Stimulated activated naive B cell treated with anti-CD40 and anti-IgM and Interleukin-4, amounts not matched to agents 10 μg/mL and 1 μg/mL and 100 μg/mL, for 72 hours (primary cell): Measurements from ENCODE around the gene RHBDF2.
A peak's percentile ranks its signal among the peaks of the same experiment; 100 is the strongest.

Experiments
- ATAC-seq, 2 donors: fragments of 150-1000 bp; cut with Tn5 transposase; replicated peaks; 2 replicates each; pipeline ENCODE4 v1.10.0; 2021; ENCODE audit warnings: moderate library complexity in 1 of 2
- DNase-seq: peaks from one replicate; pipeline ENCODE4 v3.0.0; 2021
- H3K27ac Mint-ChIP-seq: one replicate; pipeline ENCODE4 v1.8.0; 2022; ENCODE audit warnings: mild to moderate bottlenecking, mixed read lengths
- H3K27me3 Mint-ChIP-seq, 2 donors: one replicate each; pipeline ENCODE4 v1.8.0; 2022; ENCODE audit warnings: mixed read lengths in 2 of 2
- H3K36me3 Mint-ChIP-seq, 2 donors: one replicate each; pipeline ENCODE4 v1.8.0; 2022; ENCODE audit warnings: mixed read lengths in 2 of 2, mild to moderate bottlenecking in 1 of 2
- H3K4me1 Mint-ChIP-seq, 2 donors: one replicate each; pipeline ENCODE4 v1.8.0; 2022; ENCODE audit warnings: mixed read lengths in 2 of 2, mild to moderate bottlenecking in 1 of 2
- H3K4me3 Mint-ChIP-seq, 2 donors: one replicate each; pipeline ENCODE4 v1.8.0; 2022; ENCODE audit warnings: mild to moderate bottlenecking in 2 of 2, mixed read lengths in 2 of 2, moderate library complexity in 1 of 2
- H3K9me3 Mint-ChIP-seq, 2 donors: one replicate each; pipeline ENCODE4 v1.8.0; 2022; ENCODE audit warnings: mixed read lengths in 2 of 2, mild to moderate bottlenecking in 1 of 2

RHBDF2 gene

GRCh38 chr17:76506408-76507345, 5.5 kb upstream of the RHBDF2 start:
- Mint-ChIP-seq H3K4me1 (peaks cover 20 to 33% of the 10 kb centered on the region in 2 donors), H3K27ac (peak overlapping the region; percentile 69)

DNA sequence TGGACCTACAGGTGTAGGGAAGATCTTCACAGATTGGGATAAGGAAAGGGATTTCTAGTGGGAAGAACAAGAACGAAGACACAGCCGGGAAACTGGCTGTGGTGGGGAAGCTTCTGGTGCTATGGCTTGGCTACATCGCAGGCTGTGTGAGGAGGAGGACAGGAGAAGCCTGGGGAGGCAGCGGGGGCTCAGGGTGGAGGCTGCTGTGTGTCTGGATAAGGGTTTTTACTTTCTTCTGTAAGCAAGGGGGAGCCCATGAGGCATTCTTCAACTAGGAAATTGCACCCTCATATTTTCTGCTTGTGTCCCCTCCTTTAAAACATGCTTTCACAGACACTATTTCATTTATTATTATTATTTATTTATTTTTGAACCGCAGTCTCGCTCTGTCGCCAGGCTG, 2.9 kb upstream of the RHBDF2 start:
- Mint-ChIP-seq H3K36me3 (no peaks in the 10 kb centered on the region), H3K4me3 (peak overlapping the region in 1 of 2 donors; percentile 50), H3K27me3 (peaks cover 5 to 6% of the 10 kb centered on the region in 2 donors), H3K9me3 (no peaks in the 10 kb centered on the region), H3K27ac (peak overlapping the region; percentile 57), H3K4me1 (peaks cover 32 to 51% of the 10 kb centered on the region in 2 donors)
- no peak for DNase-seq
- no peak for ATAC-seq

More at GRCh38 chr17:76506408-76507345, 5.5 kb upstream of the RHBDF2 start:
- DNase-seq, result peak; percentile 88
- H3K27me3 Mint-ChIP-seq, result peaks cover 5 to 6% of the 10 kb centered on the region in 2 donors
- ATAC-seq, result peak; percentile 86 to 87
- peak overlapping the region in 1 of 2 donors; percentile 39 for H3K4me3 Mint-ChIP-seq
- H3K36me3 Mint-ChIP-seq, result no peaks in the 10 kb centered on the region
- no peaks in the 10 kb centered on the region for H3K9me3 Mint-ChIP-seq

GRCh38 chr17:76502341-76503211, 1.4 kb upstream of the RHBDF2 start:
- Mint-ChIP-seq H3K27ac (peak overlapping the region; percentile 97), H3K4me1 (peaks cover 46 to 67% of the 10 kb centered on the region in 2 donors), H3K36me3 (peaks cover 7 to 8% of the 10 kb centered on the region in 2 donors), H3K27me3 (peaks cover 0 to under 1% of the 10 kb centered on the region in 2 donors), H3K4me3 (no peak overlapping the region), H3K9me3 (no peaks in the 10 kb centered on the region)
- DNase-seq (no peak), ATAC-seq (no peak)

DNA sequence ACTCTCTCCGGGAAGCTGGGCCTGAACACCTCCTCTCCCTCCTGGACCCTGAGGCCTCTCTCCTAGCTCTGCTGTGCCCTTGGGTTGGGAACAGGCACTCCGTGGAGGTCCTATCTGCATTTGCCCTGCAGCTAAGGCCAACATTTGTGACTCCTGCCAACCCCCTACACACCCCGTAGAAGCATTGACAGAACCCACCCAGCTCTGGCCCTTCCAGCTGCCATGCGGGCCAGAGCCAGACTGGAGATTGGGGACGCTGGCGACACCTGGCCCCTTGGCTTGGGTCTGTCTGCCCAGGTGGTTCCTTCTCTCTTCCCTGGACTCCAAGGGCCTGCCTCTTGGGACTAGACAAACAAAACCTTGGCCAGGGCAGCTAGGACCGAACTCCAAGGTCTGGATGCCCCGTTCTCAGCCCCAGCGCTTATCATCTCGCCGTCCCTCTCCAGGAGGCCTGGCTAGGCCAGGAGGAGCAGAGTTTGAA, 644 bp upstream of the RHBDF2 start:
- peaks cover 54 to 72% of the 10 kb centered on the region in 2 donors for H3K4me1 Mint-ChIP-seq
- no peaks in the 10 kb centered on the region for H3K27me3 Mint-ChIP-seq
- ATAC-seq (no peak), DNase-seq (no peak)
- H3K9me3 Mint-ChIP-seq, result no peaks in the 10 kb centered on the region
- H3K36me3 Mint-ChIP-seq, result peaks cover 13 to 14% of the 10 kb centered on the region in 2 donors
- H3K27ac Mint-ChIP-seq, result peak overlapping the region; percentile 97
- H3K4me3 Mint-ChIP-seq, result peak overlapping the region; percentile 83 to 97

GRCh38 chr17:76500747-76501017, 541 bp downstream of the RHBDF2 start:
- H3K9me3 Mint-ChIP-seq, result no peaks in the 10 kb centered on the region
- H3K36me3 Mint-ChIP-seq, result peaks cover 14 to 19% of the 10 kb centered on the region in 2 donors
- peak; percentile 23 to 33 for ATAC-seq
- H3K4me3 Mint-ChIP-seq, result peak overlapping the region; percentile 83 to 97
- peak overlapping the region; percentile 81 for H3K27ac Mint-ChIP-seq
- H3K27me3 Mint-ChIP-seq, result no peaks in the 10 kb centered on the region
- H3K4me1 Mint-ChIP-seq, result peaks cover 59 to 72% of the 10 kb centered on the region in 2 donors
- DNase-seq, result no peak

DNA sequence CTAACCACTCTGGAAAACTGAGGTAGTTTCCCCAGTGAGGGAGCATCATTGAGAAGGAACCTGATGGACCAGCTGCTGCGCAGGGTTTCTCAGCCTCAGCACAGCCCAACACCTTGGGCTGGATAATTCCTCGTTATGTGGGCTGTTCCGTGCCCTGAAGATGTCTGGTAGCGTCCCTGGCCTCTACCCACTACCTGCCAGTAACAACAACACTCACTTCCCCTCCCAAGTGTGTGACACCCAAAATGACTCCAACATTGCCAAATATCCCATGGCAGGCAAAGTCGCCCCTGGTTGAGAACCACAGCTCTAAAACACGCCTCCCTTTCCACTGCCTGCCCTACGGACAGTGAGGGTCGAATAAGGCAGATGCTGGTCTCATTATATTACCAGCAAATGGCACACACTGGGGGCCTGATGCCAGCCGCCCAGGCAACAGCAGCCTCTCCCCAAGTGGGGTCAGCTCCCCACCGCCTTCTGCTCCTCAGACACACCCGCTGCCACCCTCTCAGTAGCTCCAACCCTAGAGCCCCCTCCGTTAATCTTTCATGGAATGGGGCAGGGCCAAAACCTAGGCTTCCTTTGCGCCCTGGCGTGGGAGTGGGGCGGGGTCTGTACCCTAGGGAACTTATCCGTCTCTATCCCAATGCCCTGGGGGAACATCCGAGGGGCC, 1.0 kb downstream of the RHBDF2 start:
- Mint-ChIP-seq H3K36me3 (peaks cover 14 to 19% of the 10 kb centered on the region in 2 donors), H3K27me3 (no peaks in the 10 kb centered on the region), H3K4me1 (peaks cover 63 to 76% of the 10 kb centered on the region in 2 donors), H3K4me3 (peak overlapping the region; percentile 83 to 97), H3K9me3 (no peaks in the 10 kb centered on the region), H3K27ac (peak overlapping the region; percentile 81)
- ATAC-seq, result no peak
- no peak for DNase-seq

DNA sequence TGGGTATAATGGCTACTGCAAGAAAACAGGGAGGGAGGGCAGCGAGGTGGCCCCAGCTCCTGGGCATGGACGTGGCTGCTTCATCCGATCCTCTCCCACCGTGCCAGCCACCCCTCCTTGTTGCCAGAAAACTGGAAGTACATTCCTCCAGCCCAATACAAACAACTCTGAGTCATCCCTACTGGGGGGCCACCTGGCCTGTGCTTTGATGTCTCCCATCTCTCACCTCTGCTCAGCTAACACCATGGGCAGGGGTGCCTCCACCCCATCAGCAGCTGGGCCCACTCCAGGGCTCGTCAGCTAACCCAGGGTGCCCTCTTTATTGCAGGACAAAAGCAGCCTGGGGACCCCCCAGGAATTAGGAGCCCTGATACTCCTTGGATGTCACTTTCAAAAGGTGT, 2.0 kb downstream of the RHBDF2 start:
- Mint-ChIP-seq H3K4me3 (peak overlapping the region; percentile 83 to 97), H3K27ac (peak overlapping the region; percentile 95), H3K27me3 (no peaks in the 10 kb centered on the region), H3K9me3 (no peaks in the 10 kb centered on the region), H3K36me3 (peaks cover 14 to 19% of the 10 kb centered on the region in 2 donors), H3K4me1 (peaks cover 69 to 84% of the 10 kb centered on the region in 2 donors)
- no peak for ATAC-seq
- no peak for DNase-seq

GRCh38 chr17:76498876-76499251, 2.4 kb downstream of the RHBDF2 start:
- Mint-ChIP-seq H3K36me3 (peaks cover 14 to 19% of the 10 kb centered on the region in 2 donors), H3K4me3 (peak overlapping the region; percentile 83 to 97), H3K9me3 (no peaks in the 10 kb centered on the region), H3K4me1 (peaks cover 69 to 82% of the 10 kb centered on the region in 2 donors), H3K27ac (peak overlapping the region; percentile 95), H3K27me3 (no peaks in the 10 kb centered on the region)
- DNase-seq, result no peak
- no peak for ATAC-seq

- H3K36me3 Mint-ChIP-seq, result peaks cover 15 to 19% of the 10 kb centered on the region in 2 donors
- H3K4me3 Mint-ChIP-seq, result peak overlapping the region; percentile 83 to 97
- DNase-seq (no peak), ATAC-seq (peak in 1 of 2 donors; percentile 17)
- H3K27me3 Mint-ChIP-seq, result no peaks in the 10 kb centered on the region
- H3K27ac Mint-ChIP-seq, result peak overlapping the region; percentile 95
- H3K4me1 Mint-ChIP-seq, result peaks cover 75 to 88% of the 10 kb centered on the region in 2 donors
- H3K9me3 Mint-ChIP-seq, result no peaks in the 10 kb centered on the region
Measured at GRCh38 chr17:76497979-76498875, 3.0 kb downstream of the RHBDF2 start.

- ATAC-seq (no peak), DNase-seq (no peak)
- Mint-ChIP-seq H3K27me3 (no peaks in the 10 kb centered on the region), H3K4me3 (peak overlapping the region; percentile 83 to 97), H3K27ac (peak overlapping the region; percentile 95), H3K9me3 (no peaks in the 10 kb centered on the region), H3K4me1 (peaks cover 77 to 90% of the 10 kb centered on the region in 2 donors), H3K36me3 (peaks cover 17 to 19% of the 10 kb centered on the region in 2 donors)
Measured at GRCh38 chr17:76497699-76497978, 3.6 kb downstream of the RHBDF2 start.

DNA sequence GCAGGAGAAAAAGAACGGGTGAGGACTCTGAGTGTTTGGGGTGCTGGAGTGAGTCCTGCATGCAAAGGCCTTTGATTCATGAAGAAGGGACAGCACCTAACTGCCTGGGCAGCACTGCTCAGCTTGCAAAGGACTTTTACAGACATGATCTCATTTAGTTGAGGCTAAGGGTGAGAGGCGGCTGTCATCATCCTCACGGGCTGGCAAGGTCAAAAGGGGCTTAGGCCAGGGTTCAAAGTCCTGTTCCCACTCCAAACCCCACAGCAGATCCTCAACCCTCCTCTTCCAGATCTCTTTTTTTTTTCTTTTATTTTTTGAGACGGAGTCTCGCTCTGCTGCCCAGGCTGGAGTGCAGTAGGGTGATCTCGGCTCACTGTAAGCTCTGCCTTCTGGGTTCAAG, 4.8 kb downstream of the RHBDF2 start:
- no peak for DNase-seq
- peak; percentile 7 to 12 for ATAC-seq
- H3K4me1 Mint-ChIP-seq, result peaks cover 77 to 90% of the 10 kb centered on the region in 2 donors
- H3K9me3 Mint-ChIP-seq, result no peaks in the 10 kb centered on the region
- peak overlapping the region; percentile 48 to 83 for H3K4me3 Mint-ChIP-seq
- H3K36me3 Mint-ChIP-seq, result peaks cover 17 to 19% of the 10 kb centered on the region in 2 donors
- no peaks in the 10 kb centered on the region for H3K27me3 Mint-ChIP-seq
- H3K27ac Mint-ChIP-seq, result peak overlapping the region; percentile 95

DNA sequence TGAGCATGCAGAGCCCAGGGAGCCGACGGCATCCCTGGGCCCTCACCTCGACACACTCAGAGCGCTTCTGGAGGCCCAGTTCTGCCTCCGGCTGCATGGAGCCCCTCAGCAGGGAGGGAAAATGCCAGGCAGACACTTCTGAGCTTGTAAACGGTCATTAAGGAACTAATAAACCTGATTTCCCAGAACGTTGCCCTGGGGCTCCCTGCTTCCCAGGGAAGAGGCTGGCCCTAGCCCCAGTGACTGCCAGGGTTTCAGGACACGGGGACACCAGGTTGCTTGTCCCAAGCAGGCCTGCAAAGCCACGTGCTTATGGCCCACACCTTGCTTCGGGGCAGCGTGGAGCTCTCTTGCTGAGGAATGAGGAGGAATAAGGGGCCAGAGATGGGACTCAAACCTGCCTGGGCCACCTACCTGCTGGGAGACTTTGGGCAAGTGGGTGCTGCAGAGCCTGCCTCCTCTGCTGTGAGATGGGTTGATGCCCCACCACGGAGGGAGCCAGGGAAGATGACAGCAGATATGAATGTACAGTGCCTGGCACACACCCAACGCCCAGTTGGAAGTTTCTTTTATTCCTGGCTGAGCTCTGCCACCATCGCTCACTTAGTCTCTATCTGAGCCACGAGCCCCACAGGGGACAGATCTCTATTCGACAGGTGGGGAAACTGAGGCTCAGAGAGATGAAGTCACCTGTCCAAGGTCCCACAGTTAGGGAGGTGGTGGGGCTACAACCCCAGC, 5.4 kb downstream of the RHBDF2 start:
- Mint-ChIP-seq H3K27me3 (no peaks in the 10 kb centered on the region), H3K36me3 (peaks cover 17 to 19% of the 10 kb centered on the region in 2 donors), H3K27ac (peak overlapping the region; percentile 95), H3K4me3 (peak overlapping the region in 1 of 2 donors; percentile 48), H3K4me1 (peaks cover 81 to 94% of the 10 kb centered on the region in 2 donors), H3K9me3 (no peaks in the 10 kb centered on the region)
- ATAC-seq, result no peak
- DNase-seq, result no peak
